GM23248 (cell line): ENCODE measurements around the gene HNRNPA1.

ENCODE experiments used
- EZH2 ChIP-seq: fragments of 200-600 bp; sonication (generic); IDR thresholded peaks from 2 replicates; pipeline ENCODE4 v1.6.1; 2018; ENCODE audit warnings: antibody characterized with exemption, mild to moderate bottlenecking; ENCODE audit not compliant: insufficient read depth, poor library complexity, severe bottlenecking
- EZH2phosphoT487 ChIP-seq: fragments of 200-600 bp; sonication (generic); IDR thresholded peaks from 2 replicates; pipeline ENCODE4 v1.6.1; 2018; ENCODE audit warnings: antibody characterized with exemption, moderate library complexity, mild to moderate bottlenecking, low read depth; ENCODE audit not compliant: insufficient read depth

- TF ChIP-seq EZH2, result no peak
- TF ChIP-seq EZH2phosphoT487, result no peak
Observed at GRCh38 chr12:54330442-54330841, 49.9 kb downstream of the HNRNPA1 start.
